Measurements from ENCODE around the gene LRP11. TPM values are rescaled to one million over a fixed set of nuclear protein-coding genes. Genes with fewer than 3 reads are reported as not detected.

The LRP11 gene
- total and polyA plus RNA-seq, 2 of the 13 experiments (the other 11 are each of a cell fraction or from before 2014, with no cell fraction given) = 32.4 to 48.9 TPM

DNA sequence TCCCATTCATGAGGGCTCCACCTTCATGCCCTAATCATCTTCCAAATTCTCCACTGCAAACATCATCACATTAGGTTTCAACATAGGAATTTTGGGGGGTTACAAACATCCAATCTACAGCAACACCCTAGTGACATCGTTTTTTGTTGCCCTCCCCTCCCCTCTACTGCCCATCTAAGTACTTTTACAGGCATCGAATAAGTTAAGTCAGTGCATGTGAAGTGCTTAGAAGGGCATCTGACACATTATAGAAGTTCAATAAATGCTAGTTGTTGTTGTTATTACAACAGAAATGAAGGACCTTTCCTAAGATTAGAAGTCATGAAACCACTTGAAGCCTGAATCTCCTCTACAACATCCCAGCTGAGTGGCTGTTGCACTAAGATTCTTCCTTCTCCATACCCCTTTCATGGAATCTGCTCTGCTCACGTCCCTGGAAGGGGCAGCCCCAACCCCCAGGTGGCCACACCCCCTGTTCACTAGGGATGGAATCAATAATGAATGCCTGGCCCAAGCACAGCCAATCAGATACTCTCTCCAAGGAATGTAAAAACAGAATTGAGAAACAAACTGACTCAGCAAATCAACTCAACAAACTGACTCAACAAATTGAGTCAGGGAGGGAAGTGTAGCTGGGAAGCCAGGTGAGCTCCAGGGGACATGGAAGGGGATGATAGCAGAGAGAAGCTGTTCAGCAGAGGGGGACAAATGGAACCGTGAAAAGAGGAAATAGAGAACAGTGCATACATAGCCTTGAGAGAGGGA lies 3.9 kb upstream of the LRP11 start (continued):
- TF ChIP-seq, protein P1, sequence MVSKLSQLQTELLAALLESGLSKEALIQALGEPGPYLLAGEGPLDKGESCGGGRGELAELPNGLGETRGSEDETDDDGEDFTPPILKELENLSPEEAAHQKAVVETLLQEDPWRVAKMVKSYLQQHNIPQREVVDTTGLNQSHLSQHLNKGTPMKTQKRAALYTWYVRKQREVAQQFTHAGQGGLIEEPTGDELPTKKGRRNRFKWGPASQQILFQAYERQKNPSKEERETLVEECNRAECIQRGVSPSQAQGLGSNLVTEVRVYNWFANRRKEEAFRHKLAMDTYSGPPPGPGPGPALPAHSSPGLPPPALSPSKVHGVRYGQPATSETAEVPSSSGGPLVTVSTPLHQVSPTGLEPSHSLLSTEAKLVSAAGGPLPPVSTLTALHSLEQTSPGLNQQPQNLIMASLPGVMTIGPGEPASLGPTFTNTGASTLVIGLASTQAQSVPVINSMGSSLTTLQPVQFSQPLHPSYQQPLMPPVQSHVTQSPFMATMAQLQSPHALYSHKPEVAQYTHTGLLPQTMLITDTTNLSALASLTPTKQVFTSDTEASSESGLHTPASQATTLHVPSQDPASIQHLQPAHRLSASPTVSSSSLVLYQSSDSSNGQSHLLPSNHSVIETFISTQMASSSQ (IDR thresholded peaks at IDR 0.05; ENCODE audit: low read depth) = no peak
- TF ChIP-seq, protein P1 (CRISPR knock-in tag; IDR thresholded peaks at IDR 0.05; ENCODE audit: borderline replicate concordance) = no peak
- TF ChIP-seq MEIS1 (CRISPR knock-in tag; IDR thresholded peaks at IDR 0.05; ENCODE audit: borderline replicate concordance) = no peak
- no peak for TF ChIP-seq KLF12 (CRISPR knock-in tag; IDR thresholded peaks at IDR 0.05; ENCODE audit: borderline replicate concordance)
- no peak for TF ChIP-seq ZBTB21 (CRISPR knock-in tag; IDR thresholded peaks at IDR 0.05)
- TF ChIP-seq, protein P2, sequence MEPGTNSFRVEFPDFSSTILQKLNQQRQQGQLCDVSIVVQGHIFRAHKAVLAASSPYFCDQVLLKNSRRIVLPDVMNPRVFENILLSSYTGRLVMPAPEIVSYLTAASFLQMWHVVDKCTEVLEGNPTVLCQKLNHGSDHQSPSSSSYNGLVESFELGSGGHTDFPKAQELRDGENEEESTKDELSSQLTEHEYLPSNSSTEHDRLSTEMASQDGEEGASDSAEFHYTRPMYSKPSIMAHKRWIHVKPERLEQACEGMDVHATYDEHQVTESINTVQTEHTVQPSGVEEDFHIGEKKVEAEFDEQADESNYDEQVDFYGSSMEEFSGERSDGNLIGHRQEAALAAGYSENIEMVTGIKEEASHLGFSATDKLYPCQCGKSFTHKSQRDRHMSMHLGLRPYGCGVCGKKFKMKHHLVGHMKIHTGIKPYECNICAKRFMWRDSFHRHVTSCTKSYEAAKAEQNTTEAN (CRISPR knock-in tag; conservative IDR thresholded peaks at IDR 0.05) = no peak
- TF ChIP-seq ZNF550 (CRISPR knock-in tag; IDR thresholded peaks at IDR 0.05; ENCODE audit: borderline replicate concordance) = no peak
- no peak for TF ChIP-seq ZNF3 (CRISPR knock-in tag; IDR thresholded peaks at IDR 0.05)
- TF ChIP-seq EZH2 (conservative IDR thresholded peaks at IDR 0.05; ENCODE audit: low read depth, low read length) = no peak
- TF ChIP-seq PLRG1 (conservative IDR thresholded peaks at IDR 0.05) = no peak
- TF ChIP-seq, protein P3, sequence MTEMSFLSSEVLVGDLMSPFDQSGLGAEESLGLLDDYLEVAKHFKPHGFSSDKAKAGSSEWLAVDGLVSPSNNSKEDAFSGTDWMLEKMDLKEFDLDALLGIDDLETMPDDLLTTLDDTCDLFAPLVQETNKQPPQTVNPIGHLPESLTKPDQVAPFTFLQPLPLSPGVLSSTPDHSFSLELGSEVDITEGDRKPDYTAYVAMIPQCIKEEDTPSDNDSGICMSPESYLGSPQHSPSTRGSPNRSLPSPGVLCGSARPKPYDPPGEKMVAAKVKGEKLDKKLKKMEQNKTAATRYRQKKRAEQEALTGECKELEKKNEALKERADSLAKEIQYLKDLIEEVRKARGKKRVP (CRISPR knock-in tag; IDR thresholded peaks at IDR 0.05) = 0 out of 4 replicates have a peak, but pooled peaks of 1 of the 2 experiments have one; percentile 20
- TF ChIP-seq DMAP1 (CRISPR knock-in tag; IDR thresholded peaks at IDR 0.05) = no peak
- no peak for TF ChIP-seq KMT2B (CRISPR knock-in tag; IDR thresholded peaks at IDR 0.05)
- TF ChIP-seq, protein P4, sequence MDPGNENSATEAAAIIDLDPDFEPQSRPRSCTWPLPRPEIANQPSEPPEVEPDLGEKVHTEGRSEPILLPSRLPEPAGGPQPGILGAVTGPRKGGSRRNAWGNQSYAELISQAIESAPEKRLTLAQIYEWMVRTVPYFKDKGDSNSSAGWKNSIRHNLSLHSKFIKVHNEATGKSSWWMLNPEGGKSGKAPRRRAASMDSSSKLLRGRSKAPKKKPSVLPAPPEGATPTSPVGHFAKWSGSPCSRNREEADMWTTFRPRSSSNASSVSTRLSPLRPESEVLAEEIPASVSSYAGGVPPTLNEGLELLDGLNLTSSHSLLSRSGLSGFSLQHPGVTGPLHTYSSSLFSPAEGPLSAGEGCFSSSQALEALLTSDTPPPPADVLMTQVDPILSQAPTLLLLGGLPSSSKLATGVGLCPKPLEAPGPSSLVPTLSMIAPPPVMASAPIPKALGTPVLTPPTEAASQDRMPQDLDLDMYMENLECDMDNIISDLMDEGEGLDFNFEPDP (CRISPR knock-in tag; conservative IDR thresholded peaks at IDR 0.05) = 0 out of 2 replicates have a peak, but pooled peaks have one; percentile 84
- TF ChIP-seq ZNF10 (CRISPR knock-in tag; IDR thresholded peaks at IDR 0.05; ENCODE audit: borderline replicate concordance, low read depth) = no peak
- no peak for TF ChIP-seq HNRNPLL (IDR thresholded peaks at IDR 0.05; ENCODE audit: low read depth, low read length, poor library complexity, severe bottlenecking)
- no peak for TF ChIP-seq SP2 (CRISPR knock-in tag; IDR thresholded peaks at IDR 0.05)
- TF ChIP-seq TGIF2 (CRISPR knock-in tag; IDR thresholded peaks at IDR 0.05) = no peak
- TF ChIP-seq DNMT1 (CRISPR knock-in tag; IDR thresholded peaks at IDR 0.05) = no peak
- TF ChIP-seq, protein P5, sequence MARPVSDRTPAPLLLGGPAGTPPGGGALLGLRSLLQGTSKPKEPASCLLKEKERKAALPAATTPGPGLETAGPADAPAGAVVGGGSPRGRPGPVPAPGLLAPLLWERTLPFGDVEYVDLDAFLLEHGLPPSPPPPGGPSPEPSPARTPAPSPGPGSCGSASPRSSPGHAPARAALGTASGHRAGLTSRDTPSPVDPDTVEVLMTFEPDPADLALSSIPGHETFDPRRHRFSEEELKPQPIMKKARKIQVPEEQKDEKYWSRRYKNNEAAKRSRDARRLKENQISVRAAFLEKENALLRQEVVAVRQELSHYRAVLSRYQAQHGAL (CRISPR knock-in tag; IDR thresholded peaks at IDR 0.05; ENCODE audit: not compliant biosample characterization) = no peak
- no peak for TF ChIP-seq KAT8 (CRISPR knock-in tag; IDR thresholded peaks at IDR 0.05)
- TF ChIP-seq NFE2L1 (CRISPR knock-in tag; IDR thresholded peaks at IDR 0.05; ENCODE audit: borderline replicate concordance) = no peak
